Sigmoid colon (tissue), 4 donors: ENCODE data around the gene RBM19.
"Not testable (repeated sequence)": the region's sequence is repeated elsewhere in the genome, so short reads cannot be mapped to it uniquely, and the experiment has no call there.

ENCODE experiments used
- EP300 ChIP-seq, 4 donors: sonication (generic); formaldehyde crosslinking; IDR thresholded peaks; one replicate each; pipeline ENCODE4 v1.6.1; 2017; ENCODE audit warnings: antibody characterized with exemption in 4 of 4
- POLR2A ChIP-seq, 2 donors: fragments of 450-650 bp; IDR thresholded peaks; one replicate each; pipeline ENCODE4 v1.6.1; 2016; ENCODE audit warnings: antibody characterized with exemption in 2 of 2, mild to moderate bottlenecking in 2 of 2, moderate library complexity in 2 of 2
- POLR2AphosphoS5 ChIP-seq, 4 donors: sonication (generic); formaldehyde crosslinking; IDR thresholded peaks; one replicate each; pipeline ENCODE4 v1.6.1; 2017; ENCODE audit warnings: antibody characterized with exemption in 4 of 4
- TF ChIP-seq, protein P1 (sequence below), 4 experiments: fragments of 450-650 bp in 3 of 4; fragments of 200-600 bp in 1 of 4; IDR thresholded peaks; one replicate each; pipeline ENCODE4 v1.5.1; 2016 to 2019; ENCODE audit warnings: antibody characterized with exemption in 4 of 4, mild to moderate bottlenecking in 3 of 4, moderate library complexity in 2 of 4

DNA sequence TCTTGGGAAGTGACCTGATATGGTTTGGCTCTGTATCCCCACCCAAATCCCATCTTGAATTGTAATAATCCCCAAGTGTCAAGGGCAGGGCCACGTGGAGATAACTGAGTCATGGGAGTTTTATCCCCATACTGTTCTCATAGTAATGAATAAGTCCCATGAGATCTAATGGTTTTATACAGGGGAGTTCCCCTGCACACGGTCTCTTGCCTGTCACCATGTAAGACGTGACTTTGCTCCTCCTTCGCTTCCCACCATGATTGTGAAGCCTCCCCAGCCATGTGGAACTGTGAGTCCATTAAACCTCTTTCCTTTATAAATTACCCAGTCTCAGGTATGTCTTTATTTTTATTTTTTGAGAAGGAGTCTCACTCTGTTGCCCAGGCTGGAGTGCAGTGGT is 26.6 kb upstream of the RBM19 start:
- TF ChIP-seq, protein P1, sequence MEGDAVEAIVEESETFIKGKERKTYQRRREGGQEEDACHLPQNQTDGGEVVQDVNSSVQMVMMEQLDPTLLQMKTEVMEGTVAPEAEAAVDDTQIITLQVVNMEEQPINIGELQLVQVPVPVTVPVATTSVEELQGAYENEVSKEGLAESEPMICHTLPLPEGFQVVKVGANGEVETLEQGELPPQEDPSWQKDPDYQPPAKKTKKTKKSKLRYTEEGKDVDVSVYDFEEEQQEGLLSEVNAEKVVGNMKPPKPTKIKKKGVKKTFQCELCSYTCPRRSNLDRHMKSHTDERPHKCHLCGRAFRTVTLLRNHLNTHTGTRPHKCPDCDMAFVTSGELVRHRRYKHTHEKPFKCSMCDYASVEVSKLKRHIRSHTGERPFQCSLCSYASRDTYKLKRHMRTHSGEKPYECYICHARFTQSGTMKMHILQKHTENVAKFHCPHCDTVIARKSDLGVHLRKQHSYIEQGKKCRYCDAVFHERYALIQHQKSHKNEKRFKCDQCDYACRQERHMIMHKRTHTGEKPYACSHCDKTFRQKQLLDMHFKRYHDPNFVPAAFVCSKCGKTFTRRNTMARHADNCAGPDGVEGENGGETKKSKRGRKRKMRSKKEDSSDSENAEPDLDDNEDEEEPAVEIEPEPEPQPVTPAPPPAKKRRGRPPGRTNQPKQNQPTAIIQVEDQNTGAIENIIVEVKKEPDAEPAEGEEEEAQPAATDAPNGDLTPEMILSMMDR (IDR thresholded peaks at IDR 0.05), result not testable (repeated sequence)
- TF ChIP-seq EP300, POLR2AphosphoS5, POLR2A (IDR thresholded peaks at IDR 0.05): not testable (repeated sequence)
